GM12891 (cell line): ENCODE data around the gene ZNF749.

Source experiments
- PAX5 ChIP-seq: IDR thresholded peaks from 2 replicates; pipeline ENCODE4 v1.6.1; 2011; ENCODE audit warnings: low read length, moderate library complexity, mild to moderate bottlenecking; ENCODE audit not compliant: insufficient read depth, severe bottlenecking
- POLR2A ChIP-seq: IDR thresholded peaks from 2 replicates; pipeline ENCODE4 v1.6.1; 2011; ENCODE audit warnings: low read depth, low read length, control low read depth
- POLR2AphosphoS5 ChIP-seq: IDR thresholded peaks from 2 replicates; pipeline ENCODE4 v1.6.1; 2011; ENCODE audit warnings: low read depth, low read length, control low read depth
- POU2F2 ChIP-seq: IDR thresholded peaks from 2 replicates; pipeline ENCODE4 v1.6.1; 2011; ENCODE audit warnings: low read depth, mild to moderate bottlenecking, control low read depth, low read length, moderate library complexity
- SPI1 ChIP-seq: IDR thresholded peaks from 2 replicates; pipeline ENCODE4 v1.6.1; 2011; ENCODE audit warnings: low read depth, low read length, control low read depth
- TAF1 ChIP-seq: IDR thresholded peaks from 2 replicates; pipeline ENCODE4 v1.6.1; 2011; ENCODE audit warnings: low read depth, low read length, control low read depth

DNA sequence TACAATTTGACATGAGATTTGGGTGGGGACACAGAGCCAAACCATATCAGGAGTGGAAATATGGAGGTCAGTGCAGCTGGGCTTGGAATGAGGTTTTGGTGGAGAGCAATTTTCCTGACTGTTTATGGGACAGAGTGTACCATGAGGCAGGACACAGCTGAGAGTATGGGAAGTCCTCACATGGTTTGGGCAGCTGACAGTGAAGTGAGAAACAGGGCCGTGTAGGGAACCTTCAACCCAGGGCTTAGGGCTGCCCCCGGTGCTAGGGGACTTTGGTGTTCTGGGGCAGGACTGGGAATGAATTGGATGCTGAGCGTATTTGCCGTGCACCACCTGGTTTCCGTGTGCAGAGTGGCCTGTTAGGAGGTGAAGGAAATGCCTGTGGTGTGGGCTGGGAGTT, 39.4 kb upstream of the ZNF749 start:
- no peak for TF ChIP-seq POLR2A
- no peak for TF ChIP-seq POLR2AphosphoS5
- TF ChIP-seq TAF1 = no peak
- no peak for TF ChIP-seq POU2F2
- no peak for TF ChIP-seq SPI1
- no peak for TF ChIP-seq PAX5
